Subcutaneous adipose tissue (tissue), 4 donors: Measurements from ENCODE around the gene SMCO2. TPM values are rescaled to one million over a fixed set of nuclear protein-coding genes. Genes with fewer than 3 reads are reported as not detected.

Experiments
- total RNA-seq, 4 donors: library from RNA; depleted of rRNA; stranded (reverse); fragments of >200 nt; gene quantifications; one replicate each; pipeline ENCODE4 v1.1.0, GENCODE V29; 2016
- TF ChIP-seq, protein P1 (sequence below): fragments of 450-650 bp; IDR thresholded peaks from one replicate; pipeline ENCODE4 v1.5.1; 2016; ENCODE audit warnings: low read depth, mild to moderate bottlenecking, control low read depth, antibody characterized with exemption, moderate library complexity

Gene SMCO2
- total RNA-seq, 4 donors from 2014 or later, result 0.34 TPM; not detected in 3

DNA sequence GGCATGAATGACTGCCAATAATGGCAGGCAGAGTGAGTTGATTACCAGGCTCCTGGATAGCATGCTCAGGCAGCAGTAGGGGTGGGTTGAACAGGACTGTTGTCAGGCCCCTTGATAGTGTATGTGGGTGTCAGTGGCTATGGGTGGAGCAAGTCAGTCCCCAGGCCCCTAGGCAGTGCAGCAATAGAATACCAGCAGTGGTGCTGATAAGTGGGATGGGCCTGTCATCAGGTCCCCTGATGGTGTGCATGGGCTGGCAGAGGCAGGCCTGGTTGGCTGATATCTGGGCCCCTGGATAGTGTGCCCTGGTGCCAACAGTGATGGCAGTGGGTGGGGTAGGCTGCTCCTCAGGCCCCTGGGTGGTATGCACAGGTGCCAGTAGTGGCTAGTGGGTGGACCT is 32.4 kb downstream of the SMCO2 start:
- TF ChIP-seq, protein P1, sequence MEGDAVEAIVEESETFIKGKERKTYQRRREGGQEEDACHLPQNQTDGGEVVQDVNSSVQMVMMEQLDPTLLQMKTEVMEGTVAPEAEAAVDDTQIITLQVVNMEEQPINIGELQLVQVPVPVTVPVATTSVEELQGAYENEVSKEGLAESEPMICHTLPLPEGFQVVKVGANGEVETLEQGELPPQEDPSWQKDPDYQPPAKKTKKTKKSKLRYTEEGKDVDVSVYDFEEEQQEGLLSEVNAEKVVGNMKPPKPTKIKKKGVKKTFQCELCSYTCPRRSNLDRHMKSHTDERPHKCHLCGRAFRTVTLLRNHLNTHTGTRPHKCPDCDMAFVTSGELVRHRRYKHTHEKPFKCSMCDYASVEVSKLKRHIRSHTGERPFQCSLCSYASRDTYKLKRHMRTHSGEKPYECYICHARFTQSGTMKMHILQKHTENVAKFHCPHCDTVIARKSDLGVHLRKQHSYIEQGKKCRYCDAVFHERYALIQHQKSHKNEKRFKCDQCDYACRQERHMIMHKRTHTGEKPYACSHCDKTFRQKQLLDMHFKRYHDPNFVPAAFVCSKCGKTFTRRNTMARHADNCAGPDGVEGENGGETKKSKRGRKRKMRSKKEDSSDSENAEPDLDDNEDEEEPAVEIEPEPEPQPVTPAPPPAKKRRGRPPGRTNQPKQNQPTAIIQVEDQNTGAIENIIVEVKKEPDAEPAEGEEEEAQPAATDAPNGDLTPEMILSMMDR, result no peak

GRCh38 chr12:27480016-27480415 is 33.5 kb downstream of the SMCO2 start:
- TF ChIP-seq, protein P1, result no peak

GRCh38 chr12:27486961-27487360 is 40.4 kb downstream of the SMCO2 start:
- TF ChIP-seq, protein P1, result no peak

GRCh38 chr12:27488479-27488878 is 41.9 kb downstream of the SMCO2 start:
- TF ChIP-seq, protein P1, result no peak

- TF ChIP-seq, protein P1, result no peak
Measured at GRCh38 chr12:27491226-27491625, 44.7 kb downstream of the SMCO2 start.

GRCh38 chr12:27493260-27493940 is 46.9 kb downstream of the SMCO2 start:
- TF ChIP-seq, protein P1, result no peak

DNA sequence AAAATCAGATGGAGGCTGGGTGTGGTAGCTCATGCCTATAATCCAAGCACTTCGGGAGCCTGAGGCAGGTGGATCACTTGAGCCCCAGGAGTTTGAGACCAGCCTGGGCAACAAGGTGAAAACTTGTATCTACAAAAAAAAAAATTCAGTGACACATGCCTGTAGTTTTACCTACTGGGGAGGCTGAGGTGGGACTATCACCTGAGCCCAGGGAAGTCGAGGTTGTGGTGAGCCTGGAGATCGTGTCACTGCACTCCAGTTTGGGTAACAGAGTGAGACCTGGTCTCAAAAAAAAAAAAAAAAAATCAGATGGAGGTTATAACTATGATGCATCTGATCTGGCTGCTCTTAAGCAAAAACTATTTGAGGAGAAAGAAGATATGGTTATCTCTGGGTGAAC is 50.9 kb downstream of the SMCO2 start:
- TF ChIP-seq, protein P1, result no peak
